Body of pancreas (tissue), 4 donors: Measurements from ENCODE around the gene GDPD4. TPM values are rescaled to one million over a fixed set of nuclear protein-coding genes. Genes with fewer than 3 reads are reported as not detected.
A peak's percentile ranks its signal among the peaks of the same experiment; 100 is the strongest.

Experiments
- ATAC-seq: fragments of 150-250 bp; one replicate; pipeline ENCODE4 v1.9.1; 2016
- DNase-seq, 4 donors: peaks; one replicate each; pipeline ENCODE4 v3.0.0-alpha.2; 2019
- H3K27ac ChIP-seq, 4 donors: fragments of 200-600 bp; sonication (generic); 1 replicate in 3 of 4; 2 replicates in 1 of 4; pipeline versions ENCODE4 v1.5.1 to v1.6.1; 2016 to 2019; ENCODE audit warnings: mild to moderate bottlenecking in 1 of 4, mixed read lengths in 1 of 4, moderate library complexity in 1 of 4
- H3K27me3 ChIP-seq, 2 donors: fragments of 200-600 bp; sonication (generic); one replicate each; pipeline ENCODE4 v1.6.0; 2016; ENCODE audit warnings: mild to moderate bottlenecking in 1 of 2
- H3K36me3 ChIP-seq, 2 donors: fragments of 200-600 bp; sonication (generic); replicated peaks in 1 of 2; 2 replicates each; pipeline ENCODE4 v1.5.1; 2016; ENCODE audit warnings: low read depth in 2 of 2; ENCODE audit not compliant: insufficient read depth in 1 of 2
- H3K4me1 ChIP-seq: fragments of 200-600 bp; sonication (generic); one replicate; pipeline ENCODE4 v1.6.0; 2016
- H3K4me3 ChIP-seq, 2 donors: fragments of 200-600 bp; sonication (generic); 1 replicate in 1 of 2; 2 replicates in 1 of 2; pipeline ENCODE4 v1.5.1; 2016 to 2019
- H3K9me3 ChIP-seq, 3 donors: fragments of 200-600 bp; sonication (generic); 1 replicate in 2 of 3; 2 replicates in 1 of 3; pipeline ENCODE4 v1.5.1; 2016
- CTCF ChIP-seq, 7 experiments: fragments of 450-650 bp in 4 of 7; fragments of 200-600 bp in 3 of 7; sonication (generic) in 3 of 7; IDR thresholded peaks; one replicate each; pipeline ENCODE4 v1.5.1; 2016 to 2019; ENCODE audit warnings: antibody characterized with exemption in 7 of 7
- POLR2A ChIP-seq, 3 donors: fragments of 450-650 bp; IDR thresholded peaks; one replicate each; pipeline ENCODE4 v1.6.1; 2016; ENCODE audit warnings: antibody characterized with exemption in 3 of 3, mild to moderate bottlenecking in 2 of 3
- WGBS, 2 donors: methylation state at CpG; one replicate each; pipeline ENCODE4 v1.1.5; 2017; 5-methylcytosine and 5-hydroxymethylcytosine counted together
- intact Hi-C: fragments of 100-400 bp; cut with DNase I; formaldehyde crosslinking; loops from one replicate; pipeline ENCODE4 v1.15.1; 2023
- total RNA-seq, 2 donors: library from RNA; depleted of rRNA; stranded (reverse); fragments of >200 nt; gene quantifications; one replicate each; pipeline ENCODE4 v1.1.0, GENCODE V29; 2016

The GDPD4 gene
- total RNA-seq, 2 donors from 2014 or later: not detected

DNA sequence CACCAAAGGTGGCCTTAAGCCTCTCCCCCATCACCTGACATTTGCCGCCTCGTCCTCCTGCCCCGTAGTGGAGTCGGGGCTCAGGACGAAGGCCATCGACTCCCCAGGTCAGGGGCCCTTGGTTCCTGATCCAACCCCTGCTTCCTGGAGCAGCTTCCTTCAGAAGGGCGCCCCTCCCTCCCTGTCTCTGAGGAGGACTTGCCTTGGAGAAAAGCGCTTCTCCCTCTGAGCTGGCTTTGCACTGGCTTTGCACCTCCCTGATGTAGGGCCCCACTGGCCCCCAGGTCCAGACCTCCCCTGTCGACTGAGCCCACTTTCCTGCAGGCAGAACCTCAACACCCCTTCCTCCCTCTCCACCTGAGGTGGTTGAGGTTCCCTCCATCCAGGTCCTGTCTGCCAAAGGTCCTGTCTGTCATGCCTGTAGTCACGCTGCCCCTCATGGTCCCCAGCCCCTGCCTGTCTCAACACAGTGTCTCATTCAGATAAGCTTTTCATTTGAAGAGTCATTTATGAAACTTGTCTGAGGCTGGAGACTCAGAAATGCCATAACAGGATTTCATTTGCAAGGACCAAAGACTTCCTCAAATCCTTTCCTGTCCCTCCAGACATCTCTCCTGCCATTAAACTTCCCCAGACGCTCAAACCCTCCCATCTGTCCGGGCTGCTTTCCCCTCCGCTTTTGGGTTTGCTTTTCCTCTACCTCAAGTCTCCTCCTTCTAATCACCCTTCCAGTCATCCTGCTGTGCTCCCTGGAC, 95.0 kb downstream of the GDPD4 start:
- Histone ChIP-seq H3K4me1 (peaks cover 1% of the 10 kb centered on the region), H3K36me3 (no peaks in the 10 kb centered on the region), H3K4me3 (no peak overlapping the region), H3K27ac (no peak overlapping the region), H3K27me3 (no peaks in the 10 kb centered on the region), H3K9me3 (no peaks in the 10 kb centered on the region)
- WGBS, 2 donors: 63 to 84% methylated on average over 8 to 13 of the region's 13 CpGs
- ATAC-seq: no peak
- intact Hi-C loops: no loop called here
- no peak for TF ChIP-seq POLR2A (IDR thresholded peaks at IDR 0.05)
- TF ChIP-seq CTCF (IDR thresholded peaks at IDR 0.05): no peak
- DNase-seq: no peak

DNA sequence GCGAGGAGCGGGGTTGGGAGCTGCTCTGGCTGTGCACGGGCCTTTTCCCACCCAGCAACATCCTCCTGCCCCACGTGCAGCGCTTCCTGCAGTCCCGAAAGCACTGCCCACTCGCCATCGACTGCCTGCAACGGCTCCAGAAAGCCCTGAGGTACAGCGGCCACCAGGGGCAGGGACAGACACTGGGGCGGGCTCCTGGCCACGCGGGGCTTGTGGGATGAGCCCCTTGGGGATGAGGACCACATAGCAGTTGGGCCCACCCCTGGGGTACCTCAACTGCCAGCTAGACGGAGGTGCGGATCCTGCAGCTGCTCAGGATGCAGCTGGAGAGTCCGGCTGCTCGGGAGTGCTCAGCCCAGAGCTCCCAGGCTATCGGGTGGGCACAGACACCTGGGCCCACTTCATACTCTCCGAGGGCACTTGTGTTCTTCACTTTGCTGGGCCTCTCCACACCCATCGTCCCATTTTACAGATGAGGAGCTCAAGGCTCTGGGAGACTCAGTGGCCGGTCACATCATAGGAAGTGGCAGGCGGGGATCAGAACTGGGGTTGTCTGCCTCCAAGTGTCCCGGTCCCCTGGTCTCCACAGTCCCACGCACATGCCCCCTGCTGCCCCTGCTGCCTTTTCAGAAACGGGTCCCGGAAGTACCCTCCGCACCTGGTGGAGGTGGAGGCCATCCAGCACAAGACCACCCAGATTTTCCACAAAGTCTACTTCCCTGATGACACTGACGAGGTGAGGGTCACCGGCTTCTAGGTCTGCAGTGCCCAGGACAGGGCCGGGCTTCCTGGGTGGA, 95.8 kb downstream of the GDPD4 start:
- no peaks in the 10 kb centered on the region for H3K4me1 ChIP-seq
- no peak overlapping the region for H3K4me3 ChIP-seq
- H3K27me3 ChIP-seq: no peaks in the 10 kb centered on the region
- TF ChIP-seq CTCF (IDR thresholded peaks at IDR 0.05) (no peak), POLR2A (IDR thresholded peaks at IDR 0.05) (no peak)
- WGBS, 2 donors: 77 to 92% methylated on average over 10 to 30 of the region's 30 CpGs
- intact Hi-C loops: no loop called here
- DNase-seq (no peak), ATAC-seq (no peak)
- H3K27ac ChIP-seq: no peak overlapping the region
- H3K9me3 ChIP-seq: no peaks in the 10 kb centered on the region
- H3K36me3 ChIP-seq: no peaks in the 10 kb centered on the region

DNA sequence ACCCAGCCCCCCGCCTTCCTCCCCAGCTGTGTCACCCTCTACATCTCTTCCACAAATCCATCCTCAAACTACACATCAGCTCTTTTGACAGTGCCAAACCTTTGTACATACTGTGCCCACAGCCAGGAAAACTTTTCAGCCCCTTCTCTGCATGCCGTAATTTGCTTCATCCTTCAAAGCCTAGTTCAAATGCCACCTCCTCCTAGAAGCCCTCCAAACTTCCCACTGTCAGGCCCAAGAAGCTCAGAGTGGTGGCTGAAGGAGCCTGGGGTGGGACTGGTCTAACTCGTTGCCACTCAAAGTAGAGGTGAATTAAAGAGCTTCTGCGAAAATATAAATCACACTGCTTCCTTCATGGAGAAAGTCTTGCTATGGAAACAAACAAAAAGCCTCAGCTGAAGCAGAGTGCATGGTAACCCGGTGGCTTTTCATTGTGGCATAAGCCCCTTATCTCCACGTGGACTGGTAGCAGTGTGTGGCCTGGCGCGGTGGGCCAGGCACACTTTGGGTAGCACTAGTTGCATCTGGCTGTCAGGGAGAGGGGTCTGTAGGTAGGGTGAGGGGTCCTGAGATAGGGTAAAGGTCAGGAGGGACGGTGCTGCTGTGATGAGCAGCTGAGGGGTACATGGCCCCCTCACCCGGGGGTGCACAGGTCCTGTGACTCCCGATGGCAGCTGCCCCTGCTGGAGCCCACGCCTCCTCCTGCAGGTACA, 96.6 kb downstream of the GDPD4 start:
- WGBS, 2 donors: 81 to 90% methylated on average over 9 to 11 of the region's 12 CpGs
- no peak overlapping the region for H3K27ac ChIP-seq
- intact Hi-C loops: no loop called here
- ATAC-seq (no peak), DNase-seq (no peak)
- H3K9me3 ChIP-seq: no peaks in the 10 kb centered on the region
- no peaks in the 10 kb centered on the region for H3K4me1 ChIP-seq
- H3K27me3 ChIP-seq: no peaks in the 10 kb centered on the region
- H3K4me3 ChIP-seq: no peak overlapping the region
- no peaks in the 10 kb centered on the region for H3K36me3 ChIP-seq
- no peak for TF ChIP-seq CTCF (IDR thresholded peaks at IDR 0.05)

- no peak overlapping the region for H3K4me3 ChIP-seq
- TF ChIP-seq POLR2A (IDR thresholded peaks at IDR 0.05) (no peak), CTCF (IDR thresholded peaks at IDR 0.05) (no peak)
- DNase-seq (peak in 1 of 4 donors; percentile 10), ATAC-seq (no peak)
- H3K27ac ChIP-seq: no peak overlapping the region
- intact Hi-C loops: no loop called here
- no peaks in the 10 kb centered on the region for H3K9me3 ChIP-seq
- H3K4me1 ChIP-seq: no peaks in the 10 kb centered on the region
- WGBS, 2 donors: 83 to 84% methylated on average over 10 to 20 of the region's 20 CpGs
- H3K36me3 ChIP-seq: no peaks in the 10 kb centered on the region
- no peaks in the 10 kb centered on the region for H3K27me3 ChIP-seq
These were observed 97.4 kb downstream of the GDPD4 start for GRCh38 chr11:77203901-77204753.
